Measurements from ENCODE around the gene C11orf68. TPM values are rescaled to one million over a fixed set of nuclear protein-coding genes. Genes with fewer than 3 reads are reported as not detected.

The C11orf68 gene
- total and polyA plus RNA-seq, 9 of the 15 experiments (the other 6 are each of a cell fraction or from before 2014, with no cell fraction given): 3.6 to 35.9 (median 12.8) TPM

DNA sequence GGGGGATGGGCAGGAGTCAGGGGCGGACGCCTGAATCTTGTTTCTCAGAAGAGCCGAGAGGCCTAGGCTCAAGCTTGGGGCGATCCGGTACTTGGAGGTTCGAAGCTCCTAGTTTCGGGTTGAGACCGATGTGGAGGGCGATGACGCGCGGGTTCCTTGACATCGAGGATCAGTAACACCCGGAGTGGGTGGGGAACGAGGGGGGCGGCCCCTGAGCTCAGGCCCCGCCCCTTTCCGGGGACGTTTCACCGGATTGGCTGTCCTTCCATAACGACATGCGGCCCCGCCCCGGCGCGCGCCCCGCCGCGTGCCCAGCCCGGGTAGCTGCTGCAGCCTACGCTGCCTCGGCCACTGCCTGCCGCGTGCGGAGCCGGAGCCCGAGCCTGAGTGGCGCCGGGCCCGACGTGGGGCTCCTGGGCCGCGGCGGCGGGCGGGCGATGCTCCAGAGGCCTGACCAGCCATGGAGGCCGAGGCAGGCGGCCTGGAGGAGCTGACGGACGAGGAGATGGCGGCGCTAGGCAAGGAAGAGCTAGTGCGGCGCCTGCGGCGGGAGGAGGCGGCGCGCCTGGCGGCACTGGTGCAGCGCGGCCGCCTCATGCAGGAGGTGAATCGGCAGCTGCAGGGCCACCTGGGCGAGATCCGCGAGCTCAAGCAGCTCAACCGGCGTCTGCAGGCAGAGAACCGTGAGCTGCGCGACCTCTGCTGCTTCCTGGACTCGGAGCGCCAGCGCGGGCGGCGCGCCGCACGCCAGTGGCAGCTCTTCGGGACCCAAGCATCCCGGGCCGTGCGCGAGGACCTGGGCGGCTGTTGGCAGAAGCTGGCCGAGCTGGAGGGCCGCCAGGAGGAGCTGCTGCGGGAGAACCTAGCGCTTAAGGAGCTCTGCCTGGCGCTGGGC is 28.3 kb downstream of the C11orf68 start, which contains the start of gene CCDC85B (continued):
- TF ChIP-seq, protein P1, sequence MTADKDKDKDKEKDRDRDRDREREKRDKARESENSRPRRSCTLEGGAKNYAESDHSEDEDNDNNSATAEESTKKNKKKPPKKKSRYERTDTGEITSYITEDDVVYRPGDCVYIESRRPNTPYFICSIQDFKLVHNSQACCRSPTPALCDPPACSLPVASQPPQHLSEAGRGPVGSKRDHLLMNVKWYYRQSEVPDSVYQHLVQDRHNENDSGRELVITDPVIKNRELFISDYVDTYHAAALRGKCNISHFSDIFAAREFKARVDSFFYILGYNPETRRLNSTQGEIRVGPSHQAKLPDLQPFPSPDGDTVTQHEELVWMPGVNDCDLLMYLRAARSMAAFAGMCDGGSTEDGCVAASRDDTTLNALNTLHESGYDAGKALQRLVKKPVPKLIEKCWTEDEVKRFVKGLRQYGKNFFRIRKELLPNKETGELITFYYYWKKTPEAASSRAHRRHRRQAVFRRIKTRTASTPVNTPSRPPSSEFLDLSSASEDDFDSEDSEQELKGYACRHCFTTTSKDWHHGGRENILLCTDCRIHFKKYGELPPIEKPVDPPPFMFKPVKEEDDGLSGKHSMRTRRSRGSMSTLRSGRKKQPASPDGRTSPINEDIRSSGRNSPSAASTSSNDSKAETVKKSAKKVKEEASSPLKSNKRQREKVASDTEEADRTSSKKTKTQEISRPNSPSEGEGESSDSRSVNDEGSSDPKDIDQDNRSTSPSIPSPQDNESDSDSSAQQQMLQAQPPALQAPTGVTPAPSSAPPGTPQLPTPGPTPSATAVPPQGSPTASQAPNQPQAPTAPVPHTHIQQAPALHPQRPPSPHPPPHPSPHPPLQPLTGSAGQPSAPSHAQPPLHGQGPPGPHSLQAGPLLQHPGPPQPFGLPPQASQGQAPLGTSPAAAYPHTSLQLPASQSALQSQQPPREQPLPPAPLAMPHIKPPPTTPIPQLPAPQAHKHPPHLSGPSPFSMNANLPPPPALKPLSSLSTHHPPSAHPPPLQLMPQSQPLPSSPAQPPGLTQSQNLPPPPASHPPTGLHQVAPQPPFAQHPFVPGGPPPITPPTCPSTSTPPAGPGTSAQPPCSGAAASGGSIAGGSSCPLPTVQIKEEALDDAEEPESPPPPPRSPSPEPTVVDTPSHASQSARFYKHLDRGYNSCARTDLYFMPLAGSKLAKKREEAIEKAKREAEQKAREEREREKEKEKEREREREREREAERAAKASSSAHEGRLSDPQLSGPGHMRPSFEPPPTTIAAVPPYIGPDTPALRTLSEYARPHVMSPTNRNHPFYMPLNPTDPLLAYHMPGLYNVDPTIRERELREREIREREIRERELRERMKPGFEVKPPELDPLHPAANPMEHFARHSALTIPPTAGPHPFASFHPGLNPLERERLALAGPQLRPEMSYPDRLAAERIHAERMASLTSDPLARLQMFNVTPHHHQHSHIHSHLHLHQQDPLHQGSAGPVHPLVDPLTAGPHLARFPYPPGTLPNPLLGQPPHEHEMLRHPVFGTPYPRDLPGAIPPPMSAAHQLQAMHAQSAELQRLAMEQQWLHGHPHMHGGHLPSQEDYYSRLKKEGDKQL (CRISPR knock-in tag; IDR thresholded peaks at IDR 0.05; ENCODE audit: borderline replicate concordance): no peak
- no peak for TF ChIP-seq ZEB2 (IDR thresholded peaks at IDR 0.05)
- TF ChIP-seq BHLHE40 (IDR thresholded peaks at IDR 0.05; ENCODE audit: low read length): peak; percentile 94
- TF ChIP-seq HLTF (IDR thresholded peaks at IDR 0.05): no peak
- TF ChIP-seq ZBTB17 (CRISPR knock-in tag; IDR thresholded peaks at IDR 0.05): peak; percentile 86
